T-helper 1 cell treated with Interleukin-12 subunit alpha and Interleukin-12 subunit beta and Interleukin-4 antibody, amounts not matched to agents 30 ng/mL and 1 ng/mL, for 36 hours (primary cell): Measurements from ENCODE around the gene ATN1. TPM values are rescaled to one million over a fixed set of nuclear protein-coding genes. Genes with fewer than 3 reads are reported as not detected.

Source experiments
- intact Hi-C: fragments of 100-400 bp; cut with micrococcal nuclease; formaldehyde crosslinking; loops from one replicate; pipeline ENCODE4 v1.15.1; 2024
- total RNA-seq: library from RNA; stranded (reverse); gene quantifications from 2 replicates; pipeline ENCODE4 v1.2.3, GENCODE V29; 2022

Gene ATN1
- total RNA-seq, 1 donor from 2014 or later = 42.9 TPM

DNA sequence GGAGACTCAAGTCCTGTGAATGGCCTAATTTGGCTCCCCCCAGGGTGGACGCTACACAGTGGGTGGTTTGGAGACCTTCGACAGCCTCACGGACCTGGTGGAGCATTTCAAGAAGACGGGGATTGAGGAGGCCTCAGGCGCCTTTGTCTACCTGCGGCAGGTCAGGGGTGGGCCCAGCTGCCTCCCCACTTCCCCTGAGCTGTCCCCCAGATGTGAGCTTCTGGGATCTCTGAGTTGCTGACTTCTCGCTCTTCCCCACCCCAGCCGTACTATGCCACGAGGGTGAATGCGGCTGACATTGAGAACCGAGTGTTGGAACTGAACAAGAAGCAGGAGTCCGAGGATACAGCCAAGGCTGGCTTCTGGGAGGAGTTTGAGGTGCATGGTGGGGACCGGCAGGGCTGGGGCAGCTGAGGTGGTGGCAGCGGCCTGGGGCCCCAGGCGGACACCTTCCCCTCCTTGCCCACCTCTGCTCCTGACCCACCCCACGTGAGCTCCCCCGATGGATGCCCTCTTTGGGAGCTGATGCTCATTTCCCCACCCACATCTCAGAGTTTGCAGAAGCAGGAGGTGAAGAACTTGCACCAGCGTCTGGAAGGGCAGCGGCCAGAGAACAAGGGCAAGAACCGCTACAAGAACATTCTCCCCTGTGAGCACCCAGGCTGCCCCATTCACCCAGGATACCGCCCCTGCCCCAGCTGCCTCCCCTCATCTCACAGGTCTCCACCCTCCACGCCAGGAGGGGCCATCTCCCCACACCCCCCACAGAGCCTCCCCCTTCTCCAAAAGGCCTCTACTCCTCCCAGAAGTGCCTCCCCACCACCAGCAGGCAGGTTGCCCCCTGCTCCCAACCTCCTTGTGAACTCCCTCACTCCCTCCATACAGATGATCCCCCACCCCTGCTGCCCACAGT, 27.6 kb downstream of the ATN1 start:
- intact Hi-C loops = no loop called here

DNA sequence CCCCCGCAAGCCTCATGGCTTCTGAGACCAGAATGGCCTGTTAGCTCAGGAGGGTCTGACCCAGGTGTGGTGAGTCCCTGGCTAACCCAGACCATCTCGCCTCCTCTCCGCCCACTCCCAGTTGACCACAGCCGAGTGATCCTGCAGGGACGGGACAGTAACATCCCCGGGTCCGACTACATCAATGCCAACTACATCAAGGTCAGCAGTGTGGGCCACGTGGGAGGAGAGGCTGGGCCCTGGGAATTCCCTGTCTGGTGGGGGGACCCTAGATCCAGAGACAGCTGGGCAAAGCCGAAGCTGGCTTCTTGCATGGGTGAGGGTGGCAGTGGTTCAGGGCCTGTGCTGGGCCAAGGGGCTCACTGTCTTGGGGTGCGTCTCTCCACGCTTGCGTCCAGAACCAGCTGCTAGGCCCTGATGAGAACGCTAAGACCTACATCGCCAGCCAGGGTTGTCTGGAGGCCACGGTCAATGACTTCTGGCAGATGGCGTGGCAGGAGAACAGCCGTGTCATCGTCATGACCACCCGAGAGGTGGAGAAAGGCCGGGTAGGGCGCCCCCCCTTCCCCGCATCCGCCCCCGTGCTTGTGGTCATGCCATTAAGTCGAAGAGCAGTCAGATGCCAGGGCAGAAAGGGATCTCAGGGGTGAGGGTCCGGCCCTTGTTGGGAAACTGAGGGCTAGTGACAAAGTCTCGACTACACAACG, 28.4 kb downstream of the ATN1 start:
- intact Hi-C loops = no loop called here

DNA sequence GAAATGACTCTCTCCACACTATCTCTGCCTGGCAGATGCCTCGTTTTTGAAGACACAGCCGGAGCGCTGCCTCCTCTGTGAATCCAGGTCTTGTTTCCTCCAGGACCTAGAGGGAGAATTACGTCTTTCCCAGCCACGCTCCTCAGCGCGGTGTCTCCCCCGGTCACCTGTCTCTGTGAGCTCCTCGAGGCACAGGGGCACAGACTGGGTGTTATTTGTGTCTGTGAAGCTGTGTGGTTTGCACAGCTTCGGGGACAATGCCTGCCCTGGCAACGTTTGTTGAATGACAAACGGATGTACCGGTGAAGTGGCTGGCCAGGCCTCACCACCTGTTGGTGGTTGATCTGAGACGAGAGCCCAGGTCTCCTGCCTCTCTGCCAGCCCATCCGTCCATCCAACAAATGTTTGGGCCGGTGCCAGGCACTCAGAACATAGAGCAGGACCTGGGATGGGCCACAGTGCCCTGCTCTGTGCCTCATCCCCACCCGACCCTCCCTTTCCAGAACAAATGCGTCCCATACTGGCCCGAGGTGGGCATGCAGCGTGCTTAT, 29.5 kb downstream of the ATN1 start:
- intact Hi-C loops = no loop called here

DNA sequence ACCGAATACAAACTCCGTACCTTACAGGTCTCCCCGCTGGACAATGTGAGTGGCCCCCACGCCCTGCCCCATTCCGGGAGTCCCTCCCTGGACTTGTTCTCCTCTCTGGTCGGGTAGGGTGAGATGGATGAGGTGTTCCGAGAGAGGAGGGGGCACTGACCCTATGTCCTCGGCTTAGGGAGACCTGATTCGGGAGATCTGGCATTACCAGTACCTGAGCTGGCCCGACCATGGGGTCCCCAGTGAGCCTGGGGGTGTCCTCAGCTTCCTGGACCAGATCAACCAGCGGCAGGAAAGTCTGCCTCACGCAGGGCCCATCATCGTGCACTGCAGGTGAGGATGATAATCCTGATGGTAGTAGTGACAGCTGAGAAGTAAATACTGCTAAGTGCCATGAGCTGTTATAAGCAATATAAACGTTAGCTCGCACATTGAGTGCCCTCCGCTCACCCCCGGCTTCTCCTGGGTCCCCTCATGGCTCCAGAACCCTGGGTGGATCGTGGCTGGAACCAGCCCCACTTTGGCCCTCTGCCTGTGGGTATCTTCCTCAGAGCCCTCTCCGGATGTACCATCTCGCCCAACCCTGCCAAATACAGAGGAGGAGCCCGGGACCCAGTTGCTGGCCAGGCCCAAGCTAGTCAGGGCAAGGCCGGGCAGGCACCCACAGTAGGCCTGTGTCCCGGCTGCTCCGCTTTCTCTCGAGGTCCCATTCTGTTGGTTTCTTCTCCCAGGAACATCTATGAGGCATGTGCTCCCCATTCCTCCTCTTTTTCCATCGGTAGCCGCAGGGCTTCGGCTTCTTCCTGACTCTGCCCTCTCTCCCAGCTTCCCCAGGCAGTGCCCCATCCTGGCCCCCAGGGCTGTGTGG, 30.2 kb downstream of the ATN1 start:
- intact Hi-C loops = no loop called here

DNA sequence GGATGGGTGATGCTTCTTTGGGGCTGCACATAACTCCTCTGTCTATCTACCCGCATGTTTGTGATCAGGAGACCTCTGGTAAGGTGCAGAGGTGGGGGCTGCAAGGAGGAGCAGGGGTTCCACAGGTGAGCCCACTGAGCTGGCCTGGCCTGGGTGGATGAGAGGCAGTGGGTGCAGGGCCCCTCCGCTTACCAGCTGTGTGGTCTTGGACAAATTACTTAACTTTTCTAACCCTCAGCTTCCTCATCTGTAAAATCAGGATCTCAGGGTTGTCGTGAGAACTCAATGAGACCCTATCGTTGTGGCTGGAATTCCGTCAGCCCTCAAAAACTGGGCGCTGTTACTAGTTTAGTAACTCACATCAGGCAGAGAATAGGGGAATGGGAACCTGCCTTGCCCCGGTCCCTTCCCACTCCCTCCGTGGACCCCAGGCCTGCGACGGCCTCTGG, 30.9 kb downstream of the ATN1 start:
- intact Hi-C loops = no loop called here

GRCh38 chr12:6959058-6959804, 31.5 kb downstream of the ATN1 start:
- intact Hi-C loops = no loop called here

- intact Hi-C loops = no loop called here
These were observed 32.2 kb downstream of the ATN1 start for GRCh38 chr12:6959805-6960592.

- intact Hi-C loops = loop anchor here (1.0 kb wide), 4 partner anchors 8 to 36 kb away; partner anchors contain the start of genes C12orf57, EMG1 and PHB2
These were observed 33.0 kb downstream of the ATN1 start for GRCh38 chr12:6960593-6961277.

DNA sequence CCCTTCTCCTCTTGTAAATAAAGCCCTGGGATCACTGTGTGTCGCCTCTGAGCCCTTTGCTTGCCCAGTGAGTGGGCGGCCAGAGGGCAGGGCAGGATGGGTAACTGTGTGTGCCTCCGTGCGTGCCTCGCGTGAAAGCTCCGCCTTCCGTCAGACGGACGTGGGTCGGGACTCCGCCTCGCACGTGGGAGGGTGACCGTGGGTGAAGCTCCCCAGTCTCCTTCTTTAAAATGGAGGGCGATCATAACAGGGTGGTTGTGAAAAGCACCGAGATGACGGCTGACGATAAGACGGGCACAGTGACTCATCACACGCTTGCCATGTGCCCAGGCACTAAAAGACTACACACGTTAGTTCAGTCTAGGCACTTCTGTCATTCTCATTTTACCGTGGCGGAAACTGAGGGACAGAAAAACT, 33.5 kb downstream of the ATN1 start:
- intact Hi-C loops = loop anchor here (1.0 kb wide), 4 partner anchors 9 to 37 kb away; partner anchors contain the start of genes C12orf57, EMG1 and PHB2

GRCh38 chr12:6961695-6962284, 34.0 kb downstream of the ATN1 start:
- intact Hi-C loops = loop anchor here (1.0 kb wide), 4 partner anchors 9 to 37 kb away; partner anchors contain the start of genes C12orf57, EMG1 and PHB2

- intact Hi-C loops = no loop called here
These were observed 34.7 kb downstream of the ATN1 start for GRCh38 chr12:6962285-6963015.

- intact Hi-C loops = no loop called here
These were observed 35.4 kb downstream of the ATN1 start for GRCh38 chr12:6963016-6963731.

GRCh38 chr12:6963791-6964413, 36.1 kb downstream of the ATN1 start:
- intact Hi-C loops = no loop called here

DNA sequence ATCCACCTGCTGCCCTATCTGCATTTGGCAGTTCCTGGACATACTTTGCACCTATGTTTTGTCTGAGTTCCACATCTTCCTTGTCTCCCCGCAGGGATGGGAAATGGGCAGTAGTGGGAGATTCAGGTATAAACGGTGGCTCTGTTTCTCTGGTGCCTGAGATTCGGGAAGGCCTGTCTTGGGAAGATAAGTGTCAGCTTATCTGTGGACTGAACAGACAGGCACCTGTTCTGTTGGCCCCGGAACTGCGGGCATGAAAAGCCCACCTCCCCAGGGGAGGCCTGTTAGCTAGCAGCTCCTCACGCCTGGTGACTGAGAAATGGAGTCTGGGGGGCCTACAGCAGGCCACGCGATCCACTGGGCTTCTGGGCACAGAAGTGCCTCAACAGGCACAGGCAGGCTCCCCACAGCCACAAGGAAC, 36.9 kb downstream of the ATN1 start:
- intact Hi-C loops = loop anchor here (1.0 kb wide), 4 partner anchors 14 to 95 kb away; partner anchors contain the start of gene C12orf57

DNA sequence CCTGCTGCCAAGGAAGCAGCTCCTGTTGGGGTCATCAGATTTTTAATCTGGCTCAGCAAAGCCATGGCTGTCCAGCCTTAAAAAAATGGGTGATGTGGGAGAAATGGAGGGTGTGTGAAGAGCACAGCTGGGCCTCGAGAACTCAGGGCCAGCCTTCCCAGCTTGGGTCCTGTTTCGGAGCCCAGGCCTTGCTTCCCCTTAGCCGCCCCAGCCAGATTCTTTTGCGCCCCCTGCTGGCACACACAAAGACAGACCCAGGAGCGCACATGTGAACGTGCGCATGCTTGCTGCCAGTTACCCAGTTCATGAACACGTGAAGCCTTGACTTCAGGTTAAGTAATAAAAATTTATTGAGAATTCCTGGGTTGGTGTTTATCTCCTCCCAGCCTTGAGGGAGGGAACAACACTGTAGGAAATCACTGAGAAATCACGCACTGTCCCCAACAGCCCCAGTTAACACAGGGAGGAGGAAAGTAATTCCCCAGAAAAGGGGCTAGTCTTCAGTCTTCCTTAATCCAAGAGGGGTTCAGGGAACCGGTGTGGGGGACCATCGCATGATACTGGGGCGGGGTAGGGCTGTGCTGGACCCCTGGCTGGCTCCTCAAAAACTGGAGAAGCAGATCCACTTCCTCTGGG, 37.4 kb downstream of the ATN1 start:
- intact Hi-C loops = loop anchor here (1.0 kb wide), 4 partner anchors 15 to 96 kb away; partner anchors contain the start of gene C12orf57

- intact Hi-C loops = loop anchor here (1.0 kb wide), 4 partner anchors 15 to 96 kb away; partner anchors contain the start of gene C12orf57
These were observed 38.0 kb downstream of the ATN1 start for GRCh38 chr12:6965714-6966113.
